ENCODE results near the gene TEX13A.
"Not testable (repeated sequence)": the region's sequence is repeated elsewhere in the genome, so short reads cannot be mapped to it uniquely, and the experiment has no call there.

The TEX13A gene

DNA sequence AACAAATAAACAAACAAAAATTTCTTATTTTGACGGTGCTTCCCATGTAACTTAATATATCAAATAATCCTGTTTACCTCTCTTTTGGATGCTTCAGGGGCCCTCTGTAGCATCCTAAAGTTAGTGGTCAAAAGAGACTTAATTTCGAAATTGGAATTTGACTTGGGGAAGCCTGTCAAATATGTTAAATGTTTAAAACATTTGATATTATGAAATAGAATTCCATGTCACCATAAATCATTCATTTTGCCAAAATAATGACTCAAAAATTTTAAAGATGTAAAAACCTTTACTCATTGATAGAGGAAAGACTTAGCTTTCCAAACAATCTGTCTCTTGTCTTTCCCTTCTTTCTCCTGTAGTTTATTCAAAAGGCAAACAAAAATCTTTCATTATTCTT, 20.6 kb upstream of the TEX13A start (continued):
- TF ChIP-seq ZNF501 (tag by site-specific recombination; IDR thresholded peaks at IDR 0.05) (no peak), ZBTB1 (tag by site-specific recombination; IDR thresholded peaks at IDR 0.05) (no peak), KLF7 (tag by site-specific recombination; IDR thresholded peaks at IDR 0.05; ENCODE audit: borderline replicate concordance) (no peak), GFI1B (tag by site-specific recombination; IDR thresholded peaks at IDR 0.05) (no peak), ZNF510 (tag by site-specific recombination; IDR thresholded peaks at IDR 0.05; ENCODE audit: insufficient replicate concordance) (no peak), MYNN (tag by site-specific recombination; IDR thresholded peaks at IDR 0.05; ENCODE audit: borderline replicate concordance) (no peak), ZNF776 (tag by site-specific recombination; IDR thresholded peaks at IDR 0.05; ENCODE audit: borderline replicate concordance) (no peak)
- TF ChIP-seq, protein P1, sequence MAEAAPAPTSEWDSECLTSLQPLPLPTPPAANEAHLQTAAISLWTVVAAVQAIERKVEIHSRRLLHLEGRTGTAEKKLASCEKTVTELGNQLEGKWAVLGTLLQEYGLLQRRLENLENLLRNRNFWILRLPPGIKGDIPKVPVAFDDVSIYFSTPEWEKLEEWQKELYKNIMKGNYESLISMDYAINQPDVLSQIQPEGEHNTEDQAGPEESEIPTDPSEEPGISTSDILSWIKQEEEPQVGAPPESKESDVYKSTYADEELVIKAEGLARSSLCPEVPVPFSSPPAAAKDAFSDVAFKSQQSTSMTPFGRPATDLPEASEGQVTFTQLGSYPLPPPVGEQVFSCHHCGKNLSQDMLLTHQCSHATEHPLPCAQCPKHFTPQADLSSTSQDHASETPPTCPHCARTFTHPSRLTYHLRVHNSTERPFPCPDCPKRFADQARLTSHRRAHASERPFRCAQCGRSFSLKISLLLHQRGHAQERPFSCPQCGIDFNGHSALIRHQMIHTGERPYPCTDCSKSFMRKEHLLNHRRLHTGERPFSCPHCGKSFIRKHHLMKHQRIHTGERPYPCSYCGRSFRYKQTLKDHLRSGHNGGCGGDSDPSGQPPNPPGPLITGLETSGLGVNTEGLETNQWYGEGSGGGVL (tag by site-specific recombination; IDR thresholded peaks at IDR 0.05) = no peak
- TF ChIP-seq, protein P2, sequence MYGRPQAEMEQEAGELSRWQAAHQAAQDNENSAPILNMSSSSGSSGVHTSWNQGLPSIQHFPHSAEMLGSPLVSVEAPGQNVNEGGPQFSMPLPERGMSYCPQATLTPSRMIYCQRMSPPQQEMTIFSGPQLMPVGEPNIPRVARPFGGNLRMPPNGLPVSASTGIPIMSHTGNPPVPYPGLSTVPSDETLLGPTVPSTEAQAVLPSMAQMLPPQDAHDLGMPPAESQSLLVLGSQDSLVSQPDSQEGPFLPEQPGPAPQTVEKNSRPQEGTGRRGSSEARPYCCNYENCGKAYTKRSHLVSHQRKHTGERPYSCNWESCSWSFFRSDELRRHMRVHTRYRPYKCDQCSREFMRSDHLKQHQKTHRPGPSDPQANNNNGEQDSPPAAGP (tag by site-specific recombination; IDR thresholded peaks at IDR 0.05) = no peak

DNA sequence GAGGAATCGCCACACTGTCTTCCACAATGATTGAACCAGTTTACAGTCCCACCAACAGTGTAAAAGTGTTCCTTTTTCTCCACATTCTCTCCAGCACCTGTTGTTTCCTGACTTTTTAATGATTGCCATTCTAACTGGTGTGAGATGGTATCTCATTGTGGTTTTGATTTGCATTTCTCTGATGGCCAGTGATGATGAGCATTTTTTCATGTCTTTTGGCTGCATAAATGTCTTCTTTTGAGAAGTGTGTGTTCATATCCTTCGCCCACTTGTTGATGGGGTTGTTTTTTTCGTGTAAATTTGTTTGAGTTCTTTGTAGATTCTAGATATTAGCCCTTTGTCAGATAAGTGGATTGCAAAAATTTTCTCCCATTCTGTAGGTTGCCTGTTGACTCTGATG, 16.9 kb upstream of the TEX13A start:
- CTCF ChIA-PET = interaction anchor here (0.9 kb wide), 1 partner anchor 46 kb away, joined by 3 read pairs; no protein-coding TSS in a partner anchor
- H3K4me3 ChIP-seq (ENCODE audit: low read depth, low read length); H3K9me3 ChIP-seq (ENCODE audit: control insufficient read depth, insufficient read depth, low read depth, low read length); H3K36me3 ChIP-seq (ENCODE audit: control insufficient read depth in 2 of 2, insufficient read depth in 1 of 2, low read length in 2 of 2); H3K4me1 ChIP-seq (ENCODE audit: control insufficient read depth, insufficient read depth, low read length); POLR2A ChIA-PET; H3K27ac ChIP-seq (ENCODE audit: extremely low read depth, low read depth, low read length): not testable (repeated sequence)
- TF ChIP-seq SCRT2 (tag by site-specific recombination; IDR thresholded peaks at IDR 0.05) = peak; percentile 70
- TF ChIP-seq SCRT1 (tag by site-specific recombination; IDR thresholded peaks at IDR 0.05; ENCODE audit: borderline replicate concordance) = peak; percentile 71; the same call in 1 of the 2 replicates

DNA sequence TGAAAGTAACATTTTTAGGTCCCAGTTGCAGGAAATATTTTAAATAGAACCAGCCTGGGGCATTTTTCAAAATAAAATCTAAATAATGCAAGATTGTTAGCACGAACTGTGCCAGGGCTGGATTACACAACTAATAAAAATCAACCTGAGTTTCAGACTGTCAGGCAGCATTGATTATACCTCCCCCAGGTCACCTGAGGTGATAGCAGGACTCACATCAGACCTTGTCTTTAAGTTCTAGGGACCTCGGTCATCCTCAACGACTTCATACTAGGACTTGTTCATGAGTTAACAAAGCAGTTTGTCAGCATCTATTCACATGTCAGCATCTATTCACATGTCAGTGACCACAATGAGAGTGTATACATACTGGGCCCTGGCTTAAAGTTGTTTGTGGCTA, 8.7 kb upstream of the TEX13A start:
- Histone ChIP-seq H3K4me3 (ENCODE audit: low read depth, low read length) (no peak overlapping the region), H3K27ac (ENCODE audit: extremely low read depth, low read depth, low read length) (no peak overlapping the region), H3K4me1 (ENCODE audit: control insufficient read depth, insufficient read depth, low read length) (no peaks in the 10 kb centered on the region), H3K36me3 (ENCODE audit: control insufficient read depth in 2 of 2, insufficient read depth in 1 of 2, low read length in 2 of 2) (no peaks in the 10 kb centered on the region), H3K9me3 (ENCODE audit: control insufficient read depth, insufficient read depth, low read depth, low read length) (no peaks in the 10 kb centered on the region)
- CTCF ChIA-PET = no interaction called here
- TF ChIP-seq ZNF175 (tag by site-specific recombination; IDR thresholded peaks at IDR 0.05) (no peak), ZNF701 (tag by site-specific recombination; IDR thresholded peaks at IDR 0.05) (no peak), SCRT2 (tag by site-specific recombination; IDR thresholded peaks at IDR 0.05) (no peak), REPIN1 (tag by site-specific recombination; IDR thresholded peaks at IDR 0.05; ENCODE audit: low read depth) (no peak), ZNF274 (IDR thresholded peaks at IDR 0.05; ENCODE audit: low read length) (no peak), ZNF274 (tag by site-specific recombination; IDR thresholded peaks at IDR 0.05; ENCODE audit: borderline replicate concordance) (no peak), ZBTB48 (tag by site-specific recombination; IDR thresholded peaks at IDR 0.05) (no peak), GLIS2 (tag by site-specific recombination; IDR thresholded peaks at IDR 0.05) (no peak), ZNF354C (tag by site-specific recombination; IDR thresholded peaks at IDR 0.05; ENCODE audit: borderline replicate concordance, low read depth) (no peak), ZNF248 (tag by site-specific recombination; IDR thresholded peaks at IDR 0.05) (no peak), ZBTB8A (tag by site-specific recombination; IDR thresholded peaks at IDR 0.05) (no peak), ZNF239 (tag by site-specific recombination; IDR thresholded peaks at IDR 0.05) (no peak), ZNF561 (tag by site-specific recombination; IDR thresholded peaks at IDR 0.05; ENCODE audit: borderline replicate concordance) (no peak), ZNF302 (tag by site-specific recombination; IDR thresholded peaks at IDR 0.05; ENCODE audit: low read depth) (no peak), ZNF433 (tag by site-specific recombination; IDR thresholded peaks at IDR 0.05; ENCODE audit: low read depth) (no peak), ZNF501 (tag by site-specific recombination; IDR thresholded peaks at IDR 0.05) (no peak), HOXC10 (CRISPR knock-in tag; IDR thresholded peaks at IDR 0.05) (no peak), ZNF19 (tag by site-specific recombination; IDR thresholded peaks at IDR 0.05; ENCODE audit: low read depth) (no peak), ZNF112 (tag by site-specific recombination; IDR thresholded peaks at IDR 0.05) (no peak)
- TF ChIP-seq, protein P3, sequence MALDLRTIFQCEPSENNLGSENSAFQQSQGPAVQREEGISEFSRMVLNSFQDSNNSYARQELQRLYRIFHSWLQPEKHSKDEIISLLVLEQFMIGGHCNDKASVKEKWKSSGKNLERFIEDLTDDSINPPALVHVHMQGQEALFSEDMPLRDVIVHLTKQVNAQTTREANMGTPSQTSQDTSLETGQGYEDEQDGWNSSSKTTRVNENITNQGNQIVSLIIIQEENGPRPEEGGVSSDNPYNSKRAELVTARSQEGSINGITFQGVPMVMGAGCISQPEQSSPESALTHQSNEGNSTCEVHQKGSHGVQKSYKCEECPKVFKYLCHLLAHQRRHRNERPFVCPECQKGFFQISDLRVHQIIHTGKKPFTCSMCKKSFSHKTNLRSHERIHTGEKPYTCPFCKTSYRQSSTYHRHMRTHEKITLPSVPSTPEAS (tag by site-specific recombination; IDR thresholded peaks at IDR 0.05) = no peak
- POLR2A ChIA-PET = no interaction called here

Measured in HEK293 (cell line).